GM21381 (cell line): ENCODE data around the gene CARD10.
A peak's percentile ranks its signal among the peaks of the same experiment; 100 is the strongest.

Experiments
- ATAC-seq: cut with Tn5 transposase; IDR thresholded peaks from one replicate; pipeline ENCODE4 v1.9.1; 2021; ENCODE audit warnings: mild to moderate bottlenecking, moderate library complexity; ENCODE audit not compliant: unreplicated experiment

Gene CARD10

DNA sequence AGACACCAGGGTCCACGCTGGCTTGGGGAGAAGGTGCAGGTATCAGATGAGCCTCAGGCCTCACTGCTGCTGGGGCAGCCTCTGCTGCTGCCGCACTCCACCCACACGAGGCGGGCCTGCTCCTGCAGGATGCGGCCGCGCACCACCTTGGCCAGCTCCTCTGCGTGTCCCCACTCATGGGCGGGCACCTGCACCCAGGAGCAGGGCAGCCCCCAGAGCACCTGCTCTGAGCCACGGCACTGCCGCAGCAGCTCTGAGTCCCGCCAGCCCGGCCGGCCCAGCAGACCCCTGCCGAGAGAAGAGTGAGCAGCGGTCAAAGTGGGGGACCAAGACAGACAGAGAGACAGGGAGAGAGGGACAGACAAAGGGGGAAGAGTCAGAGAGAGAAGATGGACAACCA is 28.1 kb downstream of the CARD10 start:
- no peak for ATAC-seq

DNA sequence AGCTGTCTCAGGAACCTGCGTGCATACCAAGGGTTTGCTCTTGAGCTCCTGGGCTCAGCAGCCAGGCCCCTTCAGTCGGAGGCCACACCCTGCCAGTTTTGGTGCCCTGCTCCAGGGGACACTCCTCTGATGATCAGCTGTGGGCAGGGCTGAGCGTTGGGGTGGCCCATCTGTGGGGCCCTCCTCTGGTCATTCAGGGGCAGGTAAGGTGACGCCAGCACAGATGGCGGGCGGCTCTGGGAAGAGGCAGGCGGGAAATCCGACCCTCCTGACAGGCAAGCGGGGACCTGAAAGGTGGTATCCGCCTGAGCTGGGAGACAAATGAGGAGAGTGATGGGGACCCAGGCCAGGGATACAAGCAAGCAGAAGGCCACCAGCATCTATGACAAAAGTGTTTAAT is 29.2 kb downstream of the CARD10 start:
- ATAC-seq = no peak

DNA sequence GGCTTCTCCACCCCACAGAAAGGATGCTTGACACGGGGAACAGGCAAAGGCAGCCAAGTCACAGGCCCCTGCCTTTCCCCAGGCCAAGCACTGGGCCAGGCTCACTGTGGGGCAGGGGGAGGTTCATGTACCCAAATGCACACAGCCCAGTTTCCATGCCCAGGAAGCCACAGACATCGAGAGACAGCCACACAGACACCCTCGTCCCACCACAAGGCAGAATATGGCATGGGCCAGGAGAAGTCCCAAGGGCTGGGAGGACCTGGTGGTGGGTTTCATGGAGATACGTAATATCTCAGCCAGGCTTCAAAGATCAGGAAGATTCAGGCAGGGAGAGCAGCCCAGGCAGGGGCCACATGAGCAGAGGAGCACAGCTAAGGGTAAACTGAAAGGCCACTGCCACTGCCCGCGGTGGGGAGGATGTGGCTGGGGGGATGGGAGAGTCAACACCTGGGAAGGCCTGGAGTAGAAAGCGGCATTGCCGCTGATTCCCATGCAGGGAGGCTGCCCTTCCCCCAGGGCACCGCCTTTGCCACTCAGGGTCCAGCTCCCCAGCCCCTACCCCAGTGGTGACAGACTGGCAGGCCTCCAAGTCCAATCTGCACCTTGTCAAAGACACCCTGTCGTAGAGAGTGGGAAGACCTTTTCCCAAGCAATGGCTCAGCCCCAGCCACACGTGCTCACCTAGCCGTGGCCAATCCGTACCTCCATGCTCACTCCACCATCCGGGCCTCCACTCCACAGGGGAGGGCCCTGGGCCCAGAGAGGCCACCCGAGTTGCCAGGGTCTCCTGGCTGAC is 30.7 kb downstream of the CARD10 start:
- ATAC-seq = no peak

DNA sequence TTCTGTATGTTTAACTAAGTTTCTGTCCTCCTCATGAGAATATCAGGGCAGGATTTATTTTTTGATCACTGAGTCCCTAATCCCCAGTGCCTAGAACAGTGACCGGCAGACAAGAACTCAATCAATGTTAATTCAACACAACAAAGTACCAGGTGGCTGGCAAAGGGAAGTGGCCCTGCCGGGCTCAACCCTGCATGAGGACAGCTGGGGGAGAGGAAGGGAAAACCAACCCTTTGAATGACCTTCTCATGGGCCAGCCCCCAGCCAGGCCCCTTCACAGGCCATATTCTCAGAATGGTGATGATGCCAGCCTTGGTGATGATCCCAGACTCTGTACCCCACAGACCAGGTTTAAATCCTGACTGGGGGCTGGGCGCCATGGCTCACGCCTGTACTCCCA is 31.6 kb downstream of the CARD10 start:
- no peak for ATAC-seq

DNA sequence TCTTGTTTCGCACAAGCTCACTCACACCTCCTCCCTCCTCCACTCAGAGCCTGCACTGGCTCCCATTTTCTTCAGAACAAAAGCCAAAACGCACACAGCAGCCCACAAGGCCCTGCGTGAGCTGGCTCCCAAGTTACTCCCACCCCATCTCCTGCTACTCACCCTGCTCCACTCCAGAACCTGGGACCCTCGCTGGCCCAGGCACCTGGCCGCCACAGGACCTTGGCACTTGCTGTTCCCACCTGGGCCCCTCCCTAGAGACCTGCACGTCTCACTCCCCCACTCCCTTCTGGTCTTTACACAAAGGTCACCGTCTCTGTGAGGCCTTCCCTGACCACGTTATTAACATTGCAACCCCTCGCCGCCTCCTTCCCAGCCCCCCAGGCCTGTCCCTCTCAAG is 32.1 kb downstream of the CARD10 start:
- ATAC-seq = no peak

DNA sequence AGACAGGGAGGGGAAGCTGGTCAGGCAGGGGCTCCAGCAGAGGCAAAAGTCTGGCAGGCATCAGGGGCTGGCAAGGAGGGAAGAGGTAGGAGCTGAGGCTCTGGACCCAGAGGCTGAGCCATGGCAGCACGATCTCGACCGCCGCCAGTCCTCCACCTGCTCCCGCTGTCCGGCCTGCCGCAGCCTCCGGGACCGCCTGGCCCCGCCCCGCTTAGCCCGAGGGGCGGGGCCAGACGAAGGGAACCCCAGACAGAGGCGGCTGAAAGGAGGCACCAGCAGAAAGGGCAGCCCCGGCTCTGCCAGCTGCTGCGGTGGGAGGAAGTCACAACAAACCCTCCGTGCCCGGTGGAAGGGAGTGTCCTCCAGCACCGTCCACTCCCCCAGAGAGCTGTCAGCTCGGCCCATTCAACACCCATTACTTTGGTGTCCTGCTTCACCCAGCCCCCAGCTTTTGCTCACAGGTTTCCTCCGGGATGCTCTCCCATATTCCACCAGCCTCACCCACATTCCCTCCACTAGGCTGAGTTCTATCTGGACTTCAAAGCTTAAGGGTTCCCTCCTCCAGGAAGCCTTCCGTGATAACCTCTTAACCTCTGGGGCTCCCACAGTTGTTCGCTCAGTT is 32.9 kb downstream of the CARD10 start, which contains the start of gene MFNG:
Gene MFNG, minus strand, starts transcription at position 161 of the 622 bp plus-strand sequence. CDS start 207 bp downstream, outside the sequence.
- peak; percentile 49 for ATAC-seq

DNA sequence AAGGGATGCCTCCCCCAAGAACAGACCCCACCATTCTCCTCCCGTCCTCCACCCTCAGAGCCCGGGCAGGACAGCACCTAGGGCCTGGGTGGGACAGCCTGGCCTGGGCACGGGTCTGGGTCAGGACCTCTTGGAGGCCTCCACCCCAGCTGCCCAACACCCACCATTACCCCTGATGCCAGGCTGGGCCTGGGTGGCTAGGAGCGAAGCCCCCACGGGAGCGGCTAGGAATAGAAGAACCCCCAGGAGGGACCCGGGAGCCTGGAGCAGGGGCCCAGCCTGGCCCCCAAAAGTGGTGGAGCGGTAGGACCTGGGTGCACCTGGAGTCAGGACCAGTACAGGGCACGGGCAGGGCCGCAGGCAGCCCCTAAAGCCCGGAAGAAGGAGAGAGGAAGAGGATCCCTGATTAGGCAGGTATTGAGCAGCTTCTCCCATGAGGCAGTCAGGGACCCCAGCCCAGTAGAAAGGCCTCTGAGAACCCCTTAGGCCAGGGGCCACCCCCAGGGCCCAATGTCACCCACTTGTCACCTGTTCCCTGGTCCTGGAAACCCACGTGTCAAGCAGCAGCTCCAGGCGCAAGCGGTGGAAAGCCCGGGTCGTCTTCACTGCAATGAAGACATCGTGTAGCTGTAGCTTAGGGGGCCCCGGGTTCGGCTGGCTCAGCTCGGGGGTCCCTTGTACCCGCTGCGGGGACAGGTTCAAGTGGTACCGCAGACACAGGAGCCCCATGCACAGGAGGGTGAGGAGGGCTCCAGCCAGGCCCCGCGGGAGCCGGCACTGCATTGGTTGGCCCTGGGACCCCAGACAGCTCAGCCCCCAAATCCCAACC is 33.6 kb downstream of the CARD10 start:
- ATAC-seq = peak; percentile 10

DNA sequence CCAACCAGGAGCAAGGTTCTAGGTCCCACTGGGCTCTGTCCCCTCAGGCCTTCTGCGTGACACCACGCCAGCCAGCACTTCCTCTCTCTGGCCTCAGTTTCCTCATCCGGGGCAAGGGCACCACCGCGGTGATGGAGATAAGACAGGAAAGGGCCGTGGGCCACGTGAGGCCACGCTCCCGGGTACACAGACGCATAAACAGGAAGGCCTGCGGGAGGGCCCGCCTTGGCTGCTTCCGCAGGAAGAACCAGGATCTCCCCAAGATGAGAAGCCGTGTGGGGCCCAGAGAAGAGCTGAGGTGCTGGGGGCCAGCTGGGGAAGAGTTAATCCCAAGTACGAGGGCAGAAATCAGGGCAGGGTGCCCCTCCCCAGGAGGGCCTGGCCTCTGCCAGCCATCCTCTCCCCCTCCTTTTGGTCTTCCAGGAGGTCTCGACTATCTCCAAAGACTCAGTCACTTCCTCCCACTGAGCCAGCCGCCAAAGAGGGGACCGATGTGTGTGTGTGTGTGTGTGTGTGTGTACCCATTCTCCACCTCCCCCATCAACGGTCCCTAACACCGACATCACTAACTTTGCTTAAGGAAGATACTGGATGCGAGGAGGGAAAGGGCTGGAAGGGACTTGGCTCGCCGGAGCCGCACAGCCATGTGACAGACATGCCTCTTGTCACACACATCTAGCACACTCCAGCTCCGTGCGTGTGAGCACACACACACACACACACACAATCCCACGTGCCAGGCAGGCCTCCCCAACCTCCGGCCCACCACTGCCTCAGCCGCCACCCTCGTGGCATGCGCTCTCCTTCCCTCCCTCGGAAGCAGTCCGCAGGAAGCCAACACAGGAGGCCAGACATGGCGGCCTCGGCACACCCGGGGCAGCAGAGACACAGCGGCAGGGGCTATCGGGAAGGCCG is 34.5 kb downstream of the CARD10 start:
- peak; percentile 48 for ATAC-seq

DNA sequence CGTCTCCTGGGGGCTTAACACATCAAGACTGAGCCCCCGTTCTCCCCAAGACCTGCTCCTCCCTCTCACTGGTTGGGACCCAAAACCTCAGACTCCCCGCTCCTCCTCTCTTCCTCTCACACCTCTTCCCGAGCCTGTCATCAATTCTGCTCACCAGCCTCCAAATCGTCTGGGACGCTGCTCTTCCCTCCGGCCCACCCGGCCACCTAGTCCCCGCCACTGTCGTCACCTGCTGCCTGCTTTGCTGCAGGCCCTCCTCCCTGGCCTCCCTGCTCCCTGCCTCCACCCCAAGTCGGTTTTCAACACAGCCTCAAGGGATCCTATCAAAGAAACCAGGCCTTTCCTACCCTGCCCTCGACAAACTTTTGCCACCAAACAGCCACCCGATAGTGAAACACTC is 36.2 kb downstream of the CARD10 start:
- no peak for ATAC-seq

DNA sequence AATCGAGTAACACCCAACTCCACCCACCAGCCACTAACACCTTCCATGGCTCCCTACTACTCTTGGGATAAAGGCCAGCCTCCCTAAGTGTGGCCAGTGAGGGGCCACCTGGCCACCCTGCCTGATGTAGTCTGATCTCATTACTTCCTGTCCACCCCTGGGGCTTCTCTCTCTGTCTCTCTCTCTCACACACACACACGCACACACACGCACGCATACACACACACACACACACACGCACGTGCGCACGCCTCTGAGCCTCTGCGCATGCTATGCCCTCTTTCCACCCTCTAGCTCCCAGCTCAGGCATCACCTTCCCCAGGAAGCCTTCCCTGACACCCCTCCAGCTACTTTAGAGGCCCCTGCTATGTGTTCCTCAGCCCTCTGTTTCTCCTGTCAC is 37.0 kb downstream of the CARD10 start:
- ATAC-seq = no peak

DNA sequence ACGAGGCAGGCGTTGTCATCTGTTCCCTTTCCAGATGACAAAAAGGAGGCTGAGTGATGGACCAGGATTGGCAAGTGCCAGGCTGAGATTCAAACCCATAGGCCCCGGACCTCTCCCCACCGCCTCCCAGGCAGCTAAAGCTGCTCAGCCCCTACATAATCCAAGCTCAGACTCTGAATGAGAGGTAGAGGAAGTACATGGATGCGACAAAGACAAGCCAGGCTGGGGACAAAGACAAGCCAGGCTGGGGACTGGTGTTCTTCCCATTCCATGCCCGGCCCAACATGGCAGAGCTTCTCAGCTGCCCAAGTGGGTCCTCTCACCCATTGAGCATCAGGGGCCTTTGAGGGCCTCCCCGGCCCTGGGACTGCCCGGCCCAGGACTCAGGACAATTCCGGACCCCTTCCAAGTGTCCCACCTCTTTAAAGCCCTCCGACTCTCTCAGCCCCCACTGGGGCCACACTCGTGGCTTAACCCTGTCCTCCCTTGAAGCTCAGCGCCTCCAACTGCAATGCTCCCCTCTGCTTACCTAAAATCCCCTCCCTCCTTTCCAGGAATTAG is 37.8 kb downstream of the CARD10 start:
- ATAC-seq = no peak

DNA sequence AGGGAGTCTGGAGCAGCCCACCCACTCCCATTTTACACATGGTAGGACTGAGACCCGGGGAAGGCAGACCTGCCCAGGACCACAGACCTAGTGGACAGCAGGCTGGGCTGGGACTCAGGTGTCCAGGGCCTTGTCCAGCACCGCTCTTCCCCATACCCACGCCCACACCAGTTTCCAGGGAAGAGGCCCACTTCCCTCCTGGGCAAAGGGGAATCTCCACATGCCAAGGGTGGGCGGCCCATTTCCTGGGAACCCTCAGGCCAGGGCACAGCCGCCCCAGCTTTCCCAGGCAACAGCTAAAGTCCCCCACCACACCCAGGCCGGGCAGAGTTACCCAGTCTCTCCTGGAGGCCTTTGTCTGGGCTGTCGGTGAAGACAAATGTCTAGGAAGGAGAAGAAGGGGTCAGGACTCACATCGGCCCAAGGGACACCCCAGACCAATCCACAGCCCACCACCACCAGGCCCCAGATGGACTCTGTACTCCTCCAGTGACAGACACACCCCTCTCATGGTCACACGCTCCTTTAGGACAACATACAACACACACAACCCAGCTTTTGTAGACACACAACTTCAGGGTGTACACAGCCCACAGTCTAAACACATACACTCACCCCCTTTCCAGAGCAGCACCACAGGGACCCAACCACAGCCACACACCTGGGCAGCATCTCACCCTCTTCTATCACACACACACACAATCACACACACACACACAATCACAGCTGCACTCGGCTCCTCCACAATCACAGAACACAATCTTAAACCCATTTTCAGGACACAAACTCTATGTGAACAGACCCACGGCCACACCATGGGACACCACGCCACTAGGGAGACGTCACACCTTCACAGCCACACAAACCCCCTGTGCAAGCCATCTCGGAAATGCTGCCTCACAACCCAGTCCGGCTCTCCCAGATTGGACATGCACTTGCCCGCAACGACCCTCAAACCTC is 38.5 kb downstream of the CARD10 start:
- ATAC-seq = no peak

DNA sequence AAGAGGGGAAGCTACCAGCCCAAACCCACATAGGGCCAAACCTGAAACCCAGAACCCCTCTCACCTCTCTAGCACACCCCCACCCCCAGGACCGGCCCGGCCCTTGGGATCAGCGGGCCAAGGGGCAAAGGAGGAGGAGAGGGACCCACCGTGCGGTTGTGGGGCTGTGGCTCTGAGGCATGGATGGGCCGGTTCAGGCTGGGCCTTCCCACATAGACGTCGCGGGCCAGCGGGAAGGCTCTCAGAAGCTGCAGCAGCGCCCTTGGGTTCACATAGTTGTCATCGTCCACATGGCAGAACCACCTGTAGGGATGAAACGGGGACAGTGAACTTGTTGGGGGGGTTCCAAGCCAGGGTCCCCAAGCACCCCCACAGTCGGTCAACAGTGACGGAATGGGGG is 40.0 kb downstream of the CARD10 start:
- ATAC-seq = no peak

DNA sequence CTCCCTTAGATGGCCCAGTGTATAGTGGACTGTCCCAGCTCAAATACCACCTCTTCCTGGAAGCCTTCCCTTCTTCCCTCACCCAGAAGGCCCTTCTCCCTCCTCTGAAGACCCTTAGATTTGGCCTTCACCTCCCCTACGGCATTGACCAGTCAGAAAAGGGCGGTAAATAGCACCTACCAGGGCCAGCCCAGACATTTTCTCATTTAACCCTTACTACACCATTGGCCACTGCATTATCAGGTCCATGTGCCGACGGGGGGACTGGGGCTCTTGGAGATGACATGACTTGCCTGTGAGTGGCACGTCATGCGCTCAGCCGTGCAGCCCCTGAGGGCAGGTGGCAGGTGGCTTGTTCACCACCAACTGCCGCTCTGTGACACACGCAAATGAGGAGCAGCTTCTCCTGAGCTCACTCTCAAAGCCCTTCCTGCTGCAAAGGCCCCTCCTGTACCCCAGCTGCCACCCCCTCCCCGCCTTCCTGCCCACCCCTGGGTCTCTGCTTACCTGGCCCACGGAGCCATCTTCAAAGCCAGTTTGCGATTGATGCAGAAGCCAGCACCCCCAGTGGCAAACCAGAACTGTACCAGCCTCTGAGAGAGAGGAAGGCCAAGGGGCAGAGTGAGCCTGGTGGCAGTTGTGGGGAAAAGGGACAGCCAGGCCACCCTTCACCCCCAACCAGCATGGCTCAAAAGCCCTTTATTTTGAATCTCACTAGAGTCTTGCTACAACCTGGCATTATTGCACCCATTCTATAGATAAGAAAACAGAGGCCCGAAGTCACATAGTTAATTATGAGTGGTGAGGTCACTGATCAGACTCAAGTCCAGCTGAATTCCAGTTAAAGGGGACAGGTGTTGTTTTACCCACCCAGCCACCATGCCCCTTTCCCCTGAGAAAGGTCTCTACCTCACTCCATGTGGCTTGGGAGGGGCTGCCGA is 42.6 kb downstream of the CARD10 start:
- ATAC-seq = no peak

DNA sequence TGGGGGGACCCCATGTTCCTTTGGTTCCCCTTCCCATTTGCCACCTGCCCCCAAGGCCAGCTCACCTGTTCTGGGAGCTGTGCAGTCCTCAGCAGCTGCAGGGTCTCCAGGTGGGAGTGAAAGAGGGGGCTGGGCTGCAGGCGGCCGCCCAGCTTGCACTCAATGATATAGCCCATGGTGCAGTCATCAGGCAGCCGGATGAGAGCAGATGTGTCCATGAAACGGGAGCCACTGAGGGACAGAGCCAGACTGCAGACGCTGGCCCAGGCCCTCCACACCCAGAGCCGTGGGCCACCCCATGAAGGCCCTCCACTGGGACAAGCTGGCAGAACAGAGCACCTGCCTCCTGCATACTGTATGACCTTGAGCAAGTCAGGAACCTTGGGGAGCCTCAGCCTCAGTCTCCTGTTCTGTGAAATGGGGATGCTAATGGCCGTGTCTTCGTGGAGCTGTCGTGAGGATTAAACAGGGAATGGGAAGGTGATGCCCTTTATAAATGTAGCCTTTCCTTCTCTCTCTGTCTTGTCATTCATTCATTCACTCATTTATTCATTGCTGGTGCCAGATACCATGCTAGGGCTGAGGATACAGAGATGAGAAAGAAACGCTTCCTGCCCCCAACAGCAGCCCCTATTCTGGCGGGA is 44.6 kb downstream of the CARD10 start:
- ATAC-seq = no peak

DNA sequence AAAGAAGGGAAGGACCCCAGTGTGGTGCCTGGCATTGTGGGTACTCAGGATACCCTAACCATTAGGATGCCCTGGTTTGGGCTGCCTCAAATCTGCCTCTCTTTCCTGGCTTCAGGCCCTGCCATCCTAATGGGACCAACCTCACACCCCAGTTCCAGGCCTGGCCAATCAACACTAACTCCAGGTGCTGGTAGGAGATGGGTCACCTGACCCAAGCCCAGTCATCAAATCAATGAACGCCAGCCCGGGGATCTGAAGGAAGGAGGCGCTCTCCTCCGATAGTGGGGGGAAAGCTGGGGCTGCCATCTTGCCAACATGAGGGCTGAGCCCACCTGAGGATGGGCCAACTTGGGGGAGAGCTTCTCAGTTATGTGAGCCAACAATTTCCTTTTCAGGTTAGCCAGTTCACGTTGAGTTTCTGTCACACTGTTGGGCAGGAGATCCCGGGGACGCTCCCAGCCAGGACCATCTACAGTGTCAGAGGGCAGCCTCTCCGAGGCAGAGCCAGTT is 45.7 kb downstream of the CARD10 start:
- no peak for ATAC-seq

DNA sequence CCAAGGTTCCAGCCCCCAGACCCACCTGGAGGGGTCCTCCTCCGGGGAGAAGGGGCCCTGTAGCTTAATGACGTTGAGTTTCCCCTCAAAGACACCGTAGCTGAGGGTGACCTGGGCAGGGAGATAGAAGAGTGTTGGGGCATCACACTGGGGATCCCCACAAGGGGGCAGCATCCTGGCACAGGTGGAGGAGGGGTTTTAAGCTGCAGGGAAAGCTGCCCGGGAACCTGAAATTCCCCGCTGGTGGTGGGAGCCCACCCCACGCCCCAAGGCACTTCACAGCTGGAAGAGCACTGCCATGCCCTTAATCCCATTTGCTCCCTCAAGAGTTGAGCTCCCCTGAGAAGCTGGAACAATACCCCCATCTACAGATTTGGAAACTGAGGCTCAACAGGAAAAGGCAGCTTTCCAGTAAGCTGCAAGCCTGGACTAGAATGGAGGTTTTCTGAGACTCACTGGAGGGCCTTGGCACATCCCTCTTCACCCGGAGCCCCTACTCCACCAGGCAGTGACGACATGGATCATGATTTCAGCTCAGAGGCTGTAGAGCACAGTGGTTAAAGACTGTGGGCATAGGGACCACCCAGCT is 46.7 kb downstream of the CARD10 start:
- ATAC-seq = no peak
